Endothelial cell of umbilical vein (primary cell): ENCODE results near the gene MIA2.

Source experiments
- CTCF ChIP-seq, 2 donors: IDR thresholded peaks; 1 replicate in 1 of 2; 2 replicates in 1 of 2; pipeline ENCODE4 v1.5.1; 2011; ENCODE audit warnings: low read length in 2 of 2, mild to moderate bottlenecking in 2 of 2, moderate library complexity in 2 of 2, control low read depth in 1 of 2, inconsistent platforms in 1 of 2, low read depth in 1 of 2; ENCODE audit not compliant: insufficient read depth in 1 of 2; ENCODE audit errors: extremely low read depth in 1 of 2
- FOS ChIP-seq: IDR thresholded peaks from 2 replicates; pipeline ENCODE4 v1.6.1; 2011; ENCODE audit warnings: mild to moderate bottlenecking, low read length, moderate library complexity, borderline replicate concordance; ENCODE audit not compliant: insufficient read depth
- POLR2A ChIP-seq: IDR thresholded peaks from 2 replicates; pipeline ENCODE4 v1.6.1; 2012; ENCODE audit warnings: low read depth, mild to moderate bottlenecking, control low read depth, low read length
- POLR2AphosphoS5 ChIP-seq: IDR thresholded peaks from 2 replicates; pipeline ENCODE4 v1.6.1; 2012; ENCODE audit warnings: low read depth, mild to moderate bottlenecking, control low read depth, low read length, moderate library complexity; ENCODE audit not compliant: insufficient read depth

GRCh38 chr14:39351708-39352107, 118.0 kb downstream of the MIA2 start:
- TF ChIP-seq POLR2AphosphoS5, result no peak
- no peak for TF ChIP-seq POLR2A
- no peak for TF ChIP-seq CTCF (IDR thresholded peaks at IDR 0.05; ENCODE audit: extremely low read depth in 1 of 2, insufficient read depth in 1 of 2, low read depth in 1 of 2, low read length in 2 of 2)
- TF ChIP-seq FOS, result no peak
